ENCODE results near the gene CARS2. TPM values are rescaled to one million over a fixed set of nuclear protein-coding genes. Genes with fewer than 3 reads are reported as not detected.

The CARS2 gene
- total RNA-seq, 1 experiment from 2014 or later = 70.9 TPM

DNA sequence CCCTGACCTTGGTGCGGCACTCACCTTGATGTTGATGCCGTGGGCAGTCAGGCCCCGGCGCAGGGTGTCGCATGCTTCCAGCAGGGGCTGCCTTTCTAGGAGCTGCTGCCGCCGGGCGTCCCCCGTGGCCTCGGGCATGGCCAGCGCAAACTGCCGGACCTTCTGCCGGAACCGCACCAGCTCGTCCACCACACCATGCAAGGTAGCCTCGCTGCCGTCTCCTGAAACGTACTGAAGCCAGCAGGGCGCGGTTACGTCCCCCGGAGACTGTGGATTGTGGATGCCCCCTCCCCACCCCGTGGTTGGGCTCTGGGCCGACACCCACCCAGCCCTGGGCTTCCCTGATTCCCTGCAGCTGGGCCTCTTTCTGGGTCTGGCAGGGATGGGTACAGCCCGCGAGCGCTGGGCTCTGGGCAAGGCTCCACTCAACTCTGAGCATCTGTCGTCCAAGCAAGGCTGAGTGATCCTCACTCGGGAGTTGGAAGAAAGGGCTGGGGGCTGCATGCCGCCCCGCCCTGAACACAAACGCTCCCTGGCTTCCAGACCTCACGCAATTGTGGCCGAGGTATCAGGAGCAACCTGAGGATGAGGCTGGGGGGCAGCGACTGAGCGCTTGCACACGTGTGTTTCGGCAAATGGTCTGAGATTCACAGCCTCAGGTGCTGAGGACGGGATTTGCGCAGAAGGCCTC is 63.5 kb downstream of the CARS2 start:
- Histone ChIP-seq H3F3A (ENCODE audit: low read length, unreplicated experiment) (no peaks in the 10 kb centered on the region), H3K27me3 (ENCODE audit: low read length) (no peaks in the 10 kb centered on the region), H2AFZ (ENCODE audit: low read length) (no peak overlapping the region), H3K4me3 (ENCODE audit: low read length) (no peak overlapping the region), H3K36me3 (ENCODE audit: low read depth, low read length) (peaks cover 6% of the 10 kb centered on the region; the same call in 1 of the 2 replicates), H3K27ac (ENCODE audit: low read length) (no peak overlapping the region), H3K4me2 (ENCODE audit: low read length) (no peak overlapping the region), H3K9me3 (ENCODE audit: low read length) (no peaks in the 10 kb centered on the region), H3K4me1 (ENCODE audit: insufficient read depth, low read length) (no peaks in the 10 kb centered on the region), H3K9ac (ENCODE audit: low read length) (no peak overlapping the region), H3K9me2 (replicated peaks; ENCODE audit: low read length) (no peaks in the 10 kb centered on the region), H4K20me1 (ENCODE audit: low read length) (no peaks in the 10 kb centered on the region), H3K79me2 (ENCODE audit: low read length) (no peaks in the 10 kb centered on the region)
- TF ChIP-seq EZH2 (IDR thresholded peaks at IDR 0.05; ENCODE audit: low read length, unreplicated experiment) = no peak
- TF ChIP-seq, protein P1, sequence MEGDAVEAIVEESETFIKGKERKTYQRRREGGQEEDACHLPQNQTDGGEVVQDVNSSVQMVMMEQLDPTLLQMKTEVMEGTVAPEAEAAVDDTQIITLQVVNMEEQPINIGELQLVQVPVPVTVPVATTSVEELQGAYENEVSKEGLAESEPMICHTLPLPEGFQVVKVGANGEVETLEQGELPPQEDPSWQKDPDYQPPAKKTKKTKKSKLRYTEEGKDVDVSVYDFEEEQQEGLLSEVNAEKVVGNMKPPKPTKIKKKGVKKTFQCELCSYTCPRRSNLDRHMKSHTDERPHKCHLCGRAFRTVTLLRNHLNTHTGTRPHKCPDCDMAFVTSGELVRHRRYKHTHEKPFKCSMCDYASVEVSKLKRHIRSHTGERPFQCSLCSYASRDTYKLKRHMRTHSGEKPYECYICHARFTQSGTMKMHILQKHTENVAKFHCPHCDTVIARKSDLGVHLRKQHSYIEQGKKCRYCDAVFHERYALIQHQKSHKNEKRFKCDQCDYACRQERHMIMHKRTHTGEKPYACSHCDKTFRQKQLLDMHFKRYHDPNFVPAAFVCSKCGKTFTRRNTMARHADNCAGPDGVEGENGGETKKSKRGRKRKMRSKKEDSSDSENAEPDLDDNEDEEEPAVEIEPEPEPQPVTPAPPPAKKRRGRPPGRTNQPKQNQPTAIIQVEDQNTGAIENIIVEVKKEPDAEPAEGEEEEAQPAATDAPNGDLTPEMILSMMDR (conservative IDR thresholded peaks at IDR 0.05; ENCODE audit: low read depth, low read length) = no peak
- no peak for TF ChIP-seq EZH2phosphoT487 (IDR thresholded peaks at IDR 0.05; ENCODE audit: borderline replicate concordance, low read length)
- ChIA-PET POLR2A (ENCODE audit: unreplicated experiment) (no interaction called here), CTCF (no interaction called here)
- ATAC-seq (no peak), DNase-seq (no peak)
- BruUV-seq (replicated peaks) = no TSS peak
- intact Hi-C loops (cut with micrococcal nuclease) = no loop called here

DNA sequence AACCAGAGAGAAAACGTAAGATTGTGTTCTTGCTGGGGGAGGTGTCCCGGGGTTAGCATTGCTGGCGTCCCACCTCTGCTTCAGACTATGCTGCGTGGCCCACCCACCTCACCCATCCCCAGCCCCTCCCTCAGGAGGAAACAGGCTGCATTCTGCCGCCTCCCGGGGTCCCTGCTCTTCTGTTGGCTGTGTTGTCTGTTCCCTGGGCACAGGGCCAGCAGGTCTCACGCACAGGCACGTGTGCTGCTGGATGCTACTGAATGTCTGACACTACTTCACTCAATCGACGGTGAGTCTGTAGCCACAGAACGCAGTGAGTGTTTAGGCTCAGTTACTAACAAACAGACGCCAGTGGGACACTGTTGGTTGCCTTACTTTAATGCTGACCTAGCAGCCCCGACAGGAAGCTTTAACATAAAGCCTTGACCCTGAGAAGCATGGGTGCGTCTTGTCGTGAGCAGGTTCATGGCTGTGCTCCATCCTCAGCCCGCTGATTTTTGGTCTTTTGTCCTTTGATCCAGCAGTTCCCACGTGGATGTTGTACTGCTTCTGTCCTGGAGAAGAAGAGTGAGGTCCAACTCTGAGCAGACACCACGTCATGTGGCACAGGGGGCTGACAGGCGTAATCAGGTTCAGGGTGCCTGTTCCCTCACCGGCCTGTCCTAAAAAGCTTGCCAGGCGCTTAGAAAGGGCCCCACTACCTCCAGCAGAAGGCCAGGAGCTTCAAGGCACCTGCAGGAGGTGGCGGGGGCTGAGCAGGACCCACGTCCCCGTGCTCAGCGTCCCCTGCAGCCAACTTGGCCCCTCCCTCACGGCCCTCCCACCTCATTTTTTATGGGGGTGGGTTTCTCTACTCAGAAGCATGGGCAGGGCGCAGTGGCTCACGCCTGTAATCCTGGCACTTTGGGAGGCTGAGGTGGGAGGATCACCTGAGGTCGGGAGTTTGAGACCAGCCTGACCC is 64.6 kb downstream of the CARS2 start:
- H2AFZ ChIP-seq (ENCODE audit: low read length) = no peak overlapping the region
- CTCF ChIA-PET = no interaction called here
- no peak for TF ChIP-seq EZH2phosphoT487 (IDR thresholded peaks at IDR 0.05; ENCODE audit: borderline replicate concordance, low read length)
- TF ChIP-seq, protein P1 (conservative IDR thresholded peaks at IDR 0.05; ENCODE audit: low read depth, low read length) = no peak
- TF ChIP-seq EZH2 (IDR thresholded peaks at IDR 0.05; ENCODE audit: low read length, unreplicated experiment) = no peak

More for the DNA sequence above, 64.6 kb downstream of the CARS2 start:
- Histone ChIP-seq H3K9ac (ENCODE audit: low read length) (no peak overlapping the region), H4K20me1 (ENCODE audit: low read length) (no peaks in the 10 kb centered on the region), H3K79me2 (ENCODE audit: low read length) (no peaks in the 10 kb centered on the region), H3K4me1 (ENCODE audit: insufficient read depth, low read length) (no peaks in the 10 kb centered on the region), H3K4me3 (ENCODE audit: low read length) (no peak overlapping the region), H3K36me3 (ENCODE audit: low read depth, low read length) (peaks cover 7% of the 10 kb centered on the region; the same call in 1 of the 2 replicates), H3F3A (ENCODE audit: low read length, unreplicated experiment) (no peaks in the 10 kb centered on the region), H3K9me3 (ENCODE audit: low read length) (no peaks in the 10 kb centered on the region), H3K27ac (ENCODE audit: low read length) (no peak overlapping the region), H3K4me2 (ENCODE audit: low read length) (no peak overlapping the region), H3K27me3 (ENCODE audit: low read length) (no peaks in the 10 kb centered on the region), H3K9me2 (replicated peaks; ENCODE audit: low read length) (no peaks in the 10 kb centered on the region)
- POLR2A ChIA-PET (ENCODE audit: unreplicated experiment) = no interaction called here
- DNase-seq = no peak
- intact Hi-C loops (cut with micrococcal nuclease) = no loop called here
- ATAC-seq = no peak
- BruUV-seq (replicated peaks) = no TSS peak
